Panc1 (cell line): Measurements from ENCODE around the gene DEXI. TPM values are rescaled to one million over a fixed set of nuclear protein-coding genes. Genes with fewer than 3 reads are reported as not detected.

Source experiments
- ATAC-seq: fragments of 200-7000 bp; cut with Tn5 transposase; 2 replicates; pipeline ENCODE4 v1.9.1; 2020; ENCODE audit warnings: mild to moderate bottlenecking, moderate library complexity
- BruUV-seq: library from RNA; stranded (reverse); fragments of 400-500 nt; replicated peaks from 2 replicates; lab custom pipeline; 2021; lab: Mats Ljungman, UMichigan
- CTCF ChIA-PET: fragments of 300-600 bp; sonication (Branson Sonifier 250); formaldehyde crosslinking; loops from one replicate; lab custom pipeline; 2022; ENCODE audit warnings: antibody characterized with exemption; lab: Charles Lee
- POLR2A ChIA-PET: fragments of 300-600 bp; sonication (Branson Sonifier 250); formaldehyde crosslinking; loops from one replicate; lab custom pipeline; 2022; ENCODE audit warnings: antibody characterized with exemption; lab: Charles Lee
- DNase-seq: peaks from one replicate; pipeline ENCODE4 v3.0.0-alpha.2; 2010; ENCODE audit warnings: low read depth, low spot score
- H3K27ac ChIP-seq: 2 replicates; pipeline ENCODE4 v1.5.1; 2011; ENCODE audit warnings: mild to moderate bottlenecking, low read length, inconsistent platforms
- H3K27me3 ChIP-seq: fragments of 200-500 bp; sonication (Bioruptor generic); 2 replicates; pipeline ENCODE4 v1.6.0; 2014; ENCODE audit warnings: low read length, inconsistent platforms; ENCODE audit not compliant: control insufficient read depth, insufficient read depth
- H3K36me3 ChIP-seq: fragments of 200-500 bp; sonication (Bioruptor generic); 2 replicates; pipeline ENCODE4 v1.5.1; 2014; ENCODE audit warnings: inconsistent platforms, mild to moderate bottlenecking, low read length, moderate library complexity; ENCODE audit not compliant: control insufficient read depth, insufficient read depth
- H3K4me1 ChIP-seq: 2 replicates; pipeline ENCODE4 v1.5.1; 2011; ENCODE audit warnings: inconsistent platforms, mild to moderate bottlenecking, low read length, moderate library complexity; ENCODE audit not compliant: control insufficient read depth, insufficient read depth
- H3K4me3 ChIP-seq, 2 experiments: 2 replicates each; pipeline ENCODE4 v1.5.1; 2011 to 2012; ENCODE audit warnings: low read depth in 2 of 2, low read length in 2 of 2, mild to moderate bottlenecking in 2 of 2, inconsistent platforms in 1 of 2, moderate library complexity in 1 of 2
- H3K9me3 ChIP-seq: fragments of 200-500 bp; sonication (Bioruptor generic); 2 replicates; pipeline ENCODE4 v1.5.1; 2014; ENCODE audit warnings: low read depth, mild to moderate bottlenecking, inconsistent platforms, low read length, moderate library complexity; ENCODE audit not compliant: control insufficient read depth, insufficient read depth
- POLR2AphosphoS5 ChIP-seq: IDR thresholded peaks from 2 replicates; pipeline ENCODE4 v1.6.1; 2012; ENCODE audit warnings: mild to moderate bottlenecking, low read depth, low read length, moderate library complexity
- REST ChIP-seq, 2 experiments: IDR thresholded peaks; 2 replicates each; pipeline ENCODE4 v1.6.1; 2011 to 2012; ENCODE audit warnings: low read depth in 2 of 2, control low read depth in 1 of 2, low read length in 1 of 2, mild to moderate bottlenecking in 1 of 2, moderate library complexity in 1 of 2; ENCODE audit not compliant: insufficient read depth in 1 of 2
- SIN3A ChIP-seq: IDR thresholded peaks from 2 replicates; pipeline ENCODE4 v1.6.1; 2012; ENCODE audit warnings: low read depth, mild to moderate bottlenecking, low read length, moderate library complexity, borderline replicate concordance; ENCODE audit not compliant: insufficient read depth
- TCF7L2 ChIP-seq: IDR thresholded peaks from 2 replicates; pipeline ENCODE4 v1.6.1; 2011; ENCODE audit warnings: mild to moderate bottlenecking, low read depth, low read length, inconsistent platforms
- in situ Hi-C: cut with HindIII; loops from 2 replicates; pipeline ENCODE4 v1.10.0; 2016; ENCODE audit warnings: low sequenced_read_pairs, low pct_unique_long_range_greater_than_20kb
- intact Hi-C: fragments of 100-400 bp; cut with micrococcal nuclease; formaldehyde crosslinking; loops from one replicate; pipeline ENCODE4 v1.10.0; 2022; ENCODE audit not compliant: unreplicated experiment
- total RNA-seq: library from RNA; stranded (reverse); gene quantifications from one replicate; pipeline ENCODE4 v1.2.1, GENCODE V29; 2021; ENCODE audit not compliant: unreplicated experiment
- TF ChIP-seq, protein P1 (sequence below): fragments of 450-650 bp; IDR thresholded peaks from 2 replicates; pipeline ENCODE4 v1.5.1; 2017; ENCODE audit warnings: mild to moderate bottlenecking

Gene DEXI
- total RNA-seq, 1 experiment from 2014 or later, result 32.2 TPM

- ChIA-PET POLR2A (no interaction called here), CTCF (no interaction called here)
- no TSS peak for BruUV-seq
- no peak for TF ChIP-seq SIN3A
- TF ChIP-seq, protein P1, sequence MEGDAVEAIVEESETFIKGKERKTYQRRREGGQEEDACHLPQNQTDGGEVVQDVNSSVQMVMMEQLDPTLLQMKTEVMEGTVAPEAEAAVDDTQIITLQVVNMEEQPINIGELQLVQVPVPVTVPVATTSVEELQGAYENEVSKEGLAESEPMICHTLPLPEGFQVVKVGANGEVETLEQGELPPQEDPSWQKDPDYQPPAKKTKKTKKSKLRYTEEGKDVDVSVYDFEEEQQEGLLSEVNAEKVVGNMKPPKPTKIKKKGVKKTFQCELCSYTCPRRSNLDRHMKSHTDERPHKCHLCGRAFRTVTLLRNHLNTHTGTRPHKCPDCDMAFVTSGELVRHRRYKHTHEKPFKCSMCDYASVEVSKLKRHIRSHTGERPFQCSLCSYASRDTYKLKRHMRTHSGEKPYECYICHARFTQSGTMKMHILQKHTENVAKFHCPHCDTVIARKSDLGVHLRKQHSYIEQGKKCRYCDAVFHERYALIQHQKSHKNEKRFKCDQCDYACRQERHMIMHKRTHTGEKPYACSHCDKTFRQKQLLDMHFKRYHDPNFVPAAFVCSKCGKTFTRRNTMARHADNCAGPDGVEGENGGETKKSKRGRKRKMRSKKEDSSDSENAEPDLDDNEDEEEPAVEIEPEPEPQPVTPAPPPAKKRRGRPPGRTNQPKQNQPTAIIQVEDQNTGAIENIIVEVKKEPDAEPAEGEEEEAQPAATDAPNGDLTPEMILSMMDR, result no peak
- no peak for TF ChIP-seq POLR2AphosphoS5
- TF ChIP-seq TCF7L2, result no peak
- no peak for TF ChIP-seq REST (IDR thresholded peaks at IDR 0.05; ENCODE audit: insufficient read depth in 1 of 2, low read depth in 2 of 2, low read length in 1 of 2)
- no peak overlapping the region for H3K27ac ChIP-seq
- H3K36me3 ChIP-seq, result no peaks in the 10 kb centered on the region
- ATAC-seq, result no peak
- no peak for DNase-seq
- intact Hi-C loops (loop anchor here (10.0 kb wide), 2 partner anchors 394 to 424 kb away; no protein-coding TSS in a partner anchor), in situ Hi-C loops (no loop called here)
- H3K27me3 ChIP-seq, result no peaks in the 10 kb centered on the region
- no peaks in the 10 kb centered on the region for H3K4me1 ChIP-seq
- no peaks in the 10 kb centered on the region for H3K9me3 ChIP-seq
- H3K4me3 ChIP-seq, result no peak overlapping the region
Measured at GRCh38 chr16:10961231-10961630, 19.0 kb upstream of the DEXI start.

DNA sequence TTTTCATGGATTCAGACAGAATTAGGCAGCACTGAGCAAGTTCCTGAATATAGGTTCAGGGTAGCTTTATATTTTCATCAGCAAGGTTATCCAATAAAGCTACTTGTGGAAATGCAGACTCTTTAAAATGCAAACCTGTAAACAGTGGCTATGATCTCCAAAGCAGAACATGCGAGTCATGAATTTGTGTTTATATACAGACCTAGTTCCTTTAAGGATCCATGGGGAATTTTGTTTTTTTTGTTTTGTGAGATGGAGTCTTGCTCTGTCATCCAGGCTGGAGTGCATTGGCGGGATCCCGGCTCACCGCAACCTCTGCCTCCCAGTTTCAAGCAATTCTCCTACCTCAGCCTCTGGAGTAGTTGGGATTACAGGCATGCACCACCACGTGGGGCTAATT, 16.9 kb upstream of the DEXI start:
- no peaks in the 10 kb centered on the region for H3K4me1 ChIP-seq
- POLR2A ChIA-PET, result no interaction called here
- CTCF ChIA-PET, result no interaction called here

More for the DNA sequence above, 16.9 kb upstream of the DEXI start:
- intact Hi-C loops, result no loop called here
- Histone ChIP-seq H3K27ac (no peak overlapping the region), H3K36me3 (no peaks in the 10 kb centered on the region), H3K4me3 (no peak overlapping the region), H3K9me3 (no peaks in the 10 kb centered on the region), H3K27me3 (no peaks in the 10 kb centered on the region)
- ATAC-seq (no peak), DNase-seq (no peak)
- BruUV-seq, result no TSS peak
- in situ Hi-C loops, result no loop called here
- no peak for TF ChIP-seq POLR2AphosphoS5
- TF ChIP-seq, protein P1, result no peak
- TF ChIP-seq TCF7L2, result no peak
- TF ChIP-seq SIN3A, result no peak
- TF ChIP-seq REST (IDR thresholded peaks at IDR 0.05; ENCODE audit: insufficient read depth in 1 of 2, low read depth in 2 of 2, low read length in 1 of 2), result no peak
